Activated CD4-positive, alpha-beta T cell treated with anti-CD3 and anti-CD28 coated beads, Interleukin-2, amount 50 U/mL, for 4 hours (primary cell): Measurements from ENCODE around the gene RBMS3.

Source experiments
- DNase-seq, 2 experiments: peaks; one replicate each; pipeline ENCODE4 v3.0.0-alpha.2; 2020

RBMS3 gene

GRCh38 chr3:29922992-29923746 lies 642.3 kb downstream of the RBMS3 start:
- DNase-seq, result no peak

GRCh38 chr3:29924783-29925561 lies 644.1 kb downstream of the RBMS3 start:
- DNase-seq, result no peak

GRCh38 chr3:29926378-29926777 lies 645.5 kb downstream of the RBMS3 start:
- no peak for DNase-seq

GRCh38 chr3:29932696-29933325 lies 651.9 kb downstream of the RBMS3 start:
- no peak for DNase-seq

GRCh38 chr3:29933802-29934490 lies 653.1 kb downstream of the RBMS3 start:
- DNase-seq, result no peak

- no peak for DNase-seq
Observed at GRCh38 chr3:29934751-29935150, 653.9 kb downstream of the RBMS3 start.

- no peak for DNase-seq
Observed at GRCh38 chr3:29936054-29936453, 655.2 kb downstream of the RBMS3 start.

GRCh38 chr3:29936766-29937165 lies 655.9 kb downstream of the RBMS3 start:
- no peak for DNase-seq

- DNase-seq, result no peak
Observed at GRCh38 chr3:29937185-29937584, 656.3 kb downstream of the RBMS3 start.

- no peak for DNase-seq
Observed at GRCh38 chr3:29940759-29941323, 660.0 kb downstream of the RBMS3 start.

GRCh38 chr3:29942297-29942696 lies 661.4 kb downstream of the RBMS3 start:
- DNase-seq, result no peak

- DNase-seq, result no peak
Observed at GRCh38 chr3:29949131-29949530, 668.3 kb downstream of the RBMS3 start.

GRCh38 chr3:29949940-29950616 lies 669.2 kb downstream of the RBMS3 start:
- DNase-seq, result no peak

GRCh38 chr3:29952431-29952830 lies 671.6 kb downstream of the RBMS3 start:
- no peak for DNase-seq

- no peak for DNase-seq
Observed at GRCh38 chr3:29955413-29955812, 674.5 kb downstream of the RBMS3 start.

GRCh38 chr3:29958816-29959215 lies 677.9 kb downstream of the RBMS3 start:
- no peak for DNase-seq

- DNase-seq, result no peak
Observed at GRCh38 chr3:29971895-29972294, 691.0 kb downstream of the RBMS3 start.

GRCh38 chr3:29972320-29972993 lies 691.6 kb downstream of the RBMS3 start:
- DNase-seq, result no peak

- DNase-seq, result no peak
Observed at GRCh38 chr3:29973763-29974162, 692.9 kb downstream of the RBMS3 start.

- DNase-seq, result no peak
Observed at GRCh38 chr3:29976871-29977270, 696.0 kb downstream of the RBMS3 start.

- no peak for DNase-seq
Observed at GRCh38 chr3:29977360-29977759, 696.5 kb downstream of the RBMS3 start.

- no peak for DNase-seq
Observed at GRCh38 chr3:29978036-29978435, 697.2 kb downstream of the RBMS3 start.
